Stimulated activated CD8-positive, alpha-beta memory T cell treated with anti-CD3 and anti-CD28 coated beads, Interleukin-7, amount 100 ng/mL, for 48 hours (primary cell): ENCODE results near the gene HOGA1.
"Not testable (repeated sequence)": the region's sequence is repeated elsewhere in the genome, so short reads cannot be mapped to it uniquely, and the experiment has no call there.

Experiments
- DNase-seq, 2 donors: peaks; one replicate each; pipeline ENCODE4 v3.0.0-alpha.2; 2020; ENCODE audit warnings: low read depth in 1 of 2; ENCODE audit errors: extremely low read depth in 1 of 2

HOGA1 gene

DNA sequence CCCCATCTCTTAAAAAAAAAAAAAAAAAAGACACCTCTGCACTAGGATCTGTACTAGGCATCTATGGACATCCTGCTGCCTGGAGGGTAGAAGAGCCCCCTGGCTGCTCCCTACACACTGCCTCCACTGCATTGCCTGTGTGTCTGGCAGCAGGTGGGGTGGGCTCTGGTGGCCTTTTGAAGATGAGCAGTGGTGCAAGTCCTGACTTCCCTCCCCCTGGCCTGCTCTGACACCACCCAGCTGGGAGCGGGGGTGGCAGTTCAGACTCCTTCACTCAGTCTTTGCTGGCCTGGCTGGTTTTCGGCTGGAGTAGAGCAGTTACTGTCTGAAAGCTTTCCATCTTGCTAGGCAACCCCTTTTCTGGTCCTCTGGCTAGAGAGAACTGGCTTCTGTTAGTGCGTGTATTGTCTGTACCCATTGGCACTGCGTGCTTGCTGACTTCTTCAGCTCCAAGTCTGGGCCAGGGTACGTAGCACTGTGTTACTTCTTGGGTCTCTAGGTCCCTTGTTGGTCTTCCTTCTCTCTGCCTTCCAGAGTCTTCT, 23.0 kb downstream of the HOGA1 start:
- DNase-seq: no peak

DNA sequence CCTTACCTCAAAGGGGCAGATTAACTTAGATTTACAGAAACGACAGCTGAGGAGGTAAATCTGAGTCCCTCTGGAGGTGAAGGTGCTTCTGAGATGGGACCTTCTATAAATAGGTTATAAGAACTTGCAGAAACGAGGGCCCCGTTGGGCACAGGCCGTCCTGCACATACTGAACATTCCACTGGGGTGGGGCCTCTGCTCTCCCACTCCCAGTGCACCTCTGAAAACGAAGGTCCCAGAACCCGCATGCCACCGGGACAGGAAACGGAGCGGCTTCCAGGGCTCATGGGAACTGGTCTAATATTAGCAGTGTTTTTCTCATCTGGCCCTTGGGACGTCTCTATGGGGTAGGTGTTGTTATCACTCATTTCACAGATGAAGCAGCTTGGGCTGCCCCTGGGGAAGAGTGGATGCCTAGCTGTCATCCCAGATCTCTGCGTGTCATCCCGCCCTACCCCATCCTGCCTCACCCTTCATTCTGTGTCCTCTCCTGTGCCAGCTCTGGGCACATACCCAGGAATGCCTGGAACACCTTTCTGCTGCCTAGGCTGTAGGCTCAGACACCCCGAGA, 24.9 kb downstream of the HOGA1 start:
- no peak for DNase-seq

DNA sequence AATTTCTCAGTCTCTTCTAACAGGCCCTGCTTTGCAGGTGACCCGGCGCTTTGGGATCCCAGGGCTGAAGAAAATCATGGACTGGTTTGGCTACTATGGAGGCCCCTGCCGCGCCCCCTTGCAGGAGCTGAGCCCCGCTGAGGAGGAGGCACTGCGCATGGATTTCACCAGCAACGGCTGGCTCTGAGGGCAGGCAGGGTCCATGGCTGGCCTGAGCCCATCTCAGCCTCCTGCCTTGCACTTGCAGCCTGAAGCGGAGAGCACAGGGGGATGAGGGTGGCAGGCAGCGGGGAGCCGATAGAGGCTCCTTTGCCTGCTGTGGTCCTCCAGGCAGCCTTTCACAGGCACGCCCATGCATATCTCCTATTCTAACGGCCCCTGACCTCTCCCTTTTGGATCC, 27.3 kb downstream of the HOGA1 start:
- DNase-seq: no peak

DNA sequence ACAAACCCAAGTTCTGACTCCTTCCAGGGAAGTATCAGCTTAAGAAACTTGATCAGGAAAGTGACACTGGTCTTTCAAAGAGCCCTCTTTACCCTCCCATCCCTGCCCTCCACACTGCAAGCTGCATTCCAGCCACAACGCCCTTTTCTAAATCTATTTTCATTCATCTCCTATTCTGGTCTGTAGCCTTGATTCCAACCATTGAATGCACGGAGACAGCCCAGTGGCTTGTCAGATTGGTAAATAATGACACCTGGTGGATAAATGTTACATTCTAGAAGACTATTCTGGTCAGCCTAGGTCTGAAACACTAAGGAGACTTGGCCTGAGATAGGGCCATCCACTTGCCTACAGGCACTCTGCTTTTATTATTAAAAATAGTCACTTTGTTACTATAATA, 28.2 kb downstream of the HOGA1 start:
- no peak for DNase-seq

DNA sequence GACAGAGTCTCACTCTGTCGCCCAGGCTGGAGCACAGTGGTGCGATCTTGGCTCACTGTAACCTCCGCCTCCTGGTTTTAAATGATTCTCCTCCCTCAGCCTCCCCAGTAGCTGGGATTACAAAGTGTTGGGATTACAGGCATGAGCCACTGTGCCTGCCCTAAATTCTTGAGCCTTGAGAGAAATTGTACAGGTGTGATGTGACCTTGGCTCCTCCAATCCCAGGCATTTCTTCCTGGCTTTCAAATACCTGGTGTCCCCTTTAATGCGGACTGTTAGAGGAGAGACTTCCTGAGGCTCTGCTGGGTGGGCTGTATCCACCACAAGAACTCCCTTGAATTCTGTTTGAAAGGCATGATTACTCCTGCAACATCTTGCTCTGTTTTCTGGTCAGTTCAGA, 34.1 kb downstream of the HOGA1 start:
- no peak for DNase-seq

DNA sequence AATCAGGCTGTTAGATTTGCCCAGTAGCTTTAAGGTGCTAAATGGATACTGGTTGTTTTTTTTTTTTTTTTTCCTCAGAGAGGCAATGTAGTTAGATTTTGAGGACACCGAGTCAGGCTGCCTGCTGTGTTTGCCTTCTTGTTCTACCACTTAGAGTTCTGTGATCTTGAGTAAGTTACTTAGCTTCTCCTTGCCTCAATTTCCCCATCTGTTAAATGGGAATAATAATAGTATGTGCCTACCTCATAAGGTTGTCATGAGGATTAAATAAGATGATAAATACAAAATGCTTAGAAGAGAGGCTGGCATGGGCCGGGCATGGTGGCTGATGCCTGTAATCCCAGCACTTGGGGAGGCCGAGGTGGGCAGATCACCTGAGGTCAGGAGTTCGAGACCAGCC, 34.5 kb downstream of the HOGA1 start:
- DNase-seq: no peak

DNA sequence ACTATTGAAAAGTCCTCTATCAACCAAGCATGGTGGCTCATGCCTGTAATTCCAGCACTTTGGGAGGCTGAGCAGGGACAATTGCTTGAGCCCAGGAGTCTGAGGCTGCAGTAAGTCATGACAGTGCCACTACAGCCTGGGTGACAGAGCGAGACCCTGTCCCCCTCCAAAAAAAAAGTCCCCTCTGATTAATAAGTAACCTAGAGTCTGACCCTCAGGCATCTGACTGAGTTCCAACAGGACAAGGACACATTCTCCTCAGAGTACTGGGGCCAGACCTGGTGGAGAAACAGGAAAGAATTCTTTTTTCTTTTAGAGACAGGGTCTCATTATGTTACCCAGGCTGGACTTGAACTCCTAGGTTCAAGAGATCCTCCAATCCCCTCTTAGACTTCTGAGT, 39.1 kb downstream of the HOGA1 start:
- DNase-seq: no peak

DNA sequence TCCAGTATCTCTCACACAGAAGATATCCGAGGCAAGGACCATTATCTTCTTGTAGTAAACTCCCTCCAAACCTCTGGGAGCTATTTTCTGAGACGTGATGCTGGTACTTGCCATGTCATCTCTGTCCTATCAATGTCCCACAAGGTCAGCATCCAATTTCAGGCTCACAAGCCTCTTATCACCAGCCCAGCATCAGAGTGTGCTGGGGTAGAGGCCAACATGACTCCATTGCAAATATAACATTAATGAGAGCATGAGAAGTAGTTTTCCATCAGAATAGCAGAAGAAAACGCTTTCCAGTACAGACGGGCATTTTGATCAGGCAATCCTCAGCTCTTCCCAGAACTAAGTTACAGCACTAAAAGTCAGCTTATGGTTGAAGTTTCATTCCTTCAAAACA, 43.5 kb downstream of the HOGA1 start:
- no peak for DNase-seq

DNA sequence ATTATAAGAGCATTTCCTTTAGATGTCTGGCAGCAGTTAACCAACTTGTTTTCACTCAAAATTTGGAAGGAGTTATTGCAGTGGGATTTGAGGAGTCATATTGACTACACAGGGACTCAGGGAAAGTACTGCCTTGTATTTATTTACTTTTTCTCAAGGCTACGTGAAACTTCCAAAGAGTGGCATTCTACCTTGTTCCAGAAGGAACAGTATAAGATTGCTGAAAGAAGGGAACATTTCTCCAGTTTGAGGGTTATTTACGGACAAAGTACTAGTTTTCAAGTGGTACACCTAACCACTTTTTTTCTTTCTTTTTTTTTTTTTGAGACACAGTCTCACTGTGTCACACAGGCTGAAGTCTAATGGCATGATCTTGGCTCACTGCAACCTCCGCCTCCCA, 44.0 kb downstream of the HOGA1 start:
- no peak for DNase-seq

DNA sequence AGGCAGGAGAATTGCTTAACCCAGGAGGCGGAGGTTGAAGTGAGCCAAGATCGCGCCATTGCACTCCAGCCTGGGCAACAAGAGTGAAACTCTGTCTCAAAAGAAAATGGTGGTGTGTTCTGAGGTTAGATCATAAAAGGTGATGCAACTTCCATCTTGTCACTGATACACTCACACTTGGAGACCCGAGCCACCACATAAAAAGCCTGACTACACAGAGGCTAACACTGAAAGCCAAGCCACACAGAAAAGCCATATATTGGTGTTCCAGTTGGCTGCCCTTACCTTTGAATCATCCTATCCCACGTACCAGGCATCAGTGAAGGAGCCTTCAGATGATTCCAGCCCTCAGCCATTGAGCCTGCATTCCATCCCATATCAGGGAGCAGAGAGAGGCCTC, 45.1 kb downstream of the HOGA1 start:
- DNase-seq: no peak

DNA sequence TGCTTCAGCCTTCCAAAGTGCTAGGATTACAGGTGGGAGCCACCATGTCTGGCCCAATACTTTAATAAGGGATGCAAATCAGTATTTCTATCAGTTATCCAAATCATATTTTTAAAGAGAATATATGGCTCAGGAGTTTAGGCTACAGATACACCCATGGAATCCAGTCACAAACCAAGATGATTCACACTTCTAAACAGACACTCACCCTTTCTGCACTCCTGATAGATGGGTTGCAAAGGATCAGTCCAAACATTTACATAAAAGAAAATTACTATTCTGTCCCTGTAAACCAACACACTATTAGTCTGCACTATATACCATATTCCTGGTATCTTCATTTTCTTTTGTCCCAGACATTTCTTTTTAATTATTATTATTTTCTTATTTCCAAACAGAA, 46.9 kb downstream of the HOGA1 start:
- DNase-seq: no peak

DNA sequence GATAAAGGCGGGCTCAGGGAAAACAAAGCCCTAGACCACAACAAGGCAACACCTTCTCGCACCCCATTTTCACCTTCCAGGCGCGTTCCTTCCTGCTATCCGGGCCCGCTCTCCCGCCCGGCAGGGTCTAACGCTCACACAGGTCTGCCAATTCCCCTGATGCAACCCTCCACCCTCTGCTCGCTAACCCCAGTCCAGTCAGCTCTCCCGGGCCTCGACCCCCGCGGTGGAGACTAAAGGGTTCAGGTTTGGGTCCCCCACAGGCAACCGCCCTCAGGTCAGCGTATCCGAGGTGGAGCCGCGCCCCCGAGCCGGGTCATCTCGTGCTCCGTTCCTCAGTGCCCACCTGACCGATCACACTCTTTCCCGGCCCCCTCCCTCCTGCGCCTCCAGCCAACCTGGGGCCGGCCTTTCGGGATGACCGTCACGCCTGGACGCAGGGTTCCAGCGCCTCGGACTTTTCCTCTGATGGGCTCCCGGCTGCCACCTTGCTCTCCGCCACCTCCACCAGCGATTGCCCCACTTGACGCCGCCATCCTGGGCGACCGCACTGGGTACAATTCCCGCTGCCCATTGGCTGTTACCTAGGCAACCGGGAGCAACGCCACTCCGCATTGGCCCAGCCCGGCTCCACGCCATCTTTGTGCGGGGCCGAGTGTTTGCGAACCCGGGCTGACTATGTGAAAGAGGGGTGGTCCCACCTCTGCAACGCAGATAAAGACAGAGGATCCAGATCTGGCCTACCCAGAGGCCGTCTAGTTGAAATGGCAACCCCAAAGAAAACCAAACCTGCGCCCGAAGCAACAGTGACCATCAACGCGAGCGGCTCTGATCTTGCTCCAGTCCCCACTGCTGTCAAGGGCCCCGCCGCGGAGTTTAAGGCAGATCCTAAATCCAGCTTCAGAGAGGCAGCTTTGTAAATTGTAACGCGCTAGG, 49.0 kb downstream of the HOGA1 start, which contains the start of gene MORN4:
Gene MORN4, minus strand, starts transcription at position 552 of the 936 bp plus-strand sequence. CDS start 13,847 bp downstream, outside the sequence.
- DNase-seq: peak; percentile 73 to 87

DNA sequence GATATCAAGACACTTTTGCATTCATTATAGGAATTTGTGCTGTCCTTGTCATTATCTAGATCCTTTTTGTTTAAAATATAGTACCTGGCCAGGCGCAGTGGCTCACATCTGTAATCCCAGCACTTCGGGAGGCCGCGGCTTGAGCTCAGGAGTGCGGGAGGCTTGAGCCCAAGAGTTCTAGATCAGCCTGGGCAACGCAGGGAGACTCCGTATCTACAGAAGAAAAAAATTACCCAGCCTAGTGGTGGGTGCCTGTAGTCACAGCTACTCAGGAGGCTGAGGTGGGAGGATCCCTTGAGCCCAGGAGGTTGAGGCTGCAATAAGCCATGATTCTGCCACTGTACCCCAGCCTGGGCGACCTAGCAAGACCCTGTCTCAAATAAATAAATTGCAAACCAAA, 49.7 kb downstream of the HOGA1 start:
- DNase-seq: no peak

DNA sequence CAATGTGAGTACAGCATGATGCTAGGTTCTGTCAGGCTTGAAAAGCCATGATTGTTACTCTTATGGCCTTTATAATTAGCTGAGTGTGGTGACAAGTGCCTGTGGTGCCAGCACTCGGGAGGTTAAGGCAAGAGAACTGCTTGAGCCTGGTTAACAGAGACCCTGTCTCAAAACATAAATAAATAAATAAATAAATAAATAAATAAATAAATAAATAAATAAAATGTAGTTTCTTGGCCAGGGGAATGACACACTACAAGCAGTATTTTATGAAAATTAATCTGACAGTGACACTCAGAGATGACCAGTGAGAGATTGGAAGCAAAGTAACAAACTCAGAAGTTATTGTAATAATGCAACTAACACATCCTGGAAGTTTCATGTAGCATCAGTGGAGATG, 51.4 kb downstream of the HOGA1 start:
- DNase-seq: no peak

DNA sequence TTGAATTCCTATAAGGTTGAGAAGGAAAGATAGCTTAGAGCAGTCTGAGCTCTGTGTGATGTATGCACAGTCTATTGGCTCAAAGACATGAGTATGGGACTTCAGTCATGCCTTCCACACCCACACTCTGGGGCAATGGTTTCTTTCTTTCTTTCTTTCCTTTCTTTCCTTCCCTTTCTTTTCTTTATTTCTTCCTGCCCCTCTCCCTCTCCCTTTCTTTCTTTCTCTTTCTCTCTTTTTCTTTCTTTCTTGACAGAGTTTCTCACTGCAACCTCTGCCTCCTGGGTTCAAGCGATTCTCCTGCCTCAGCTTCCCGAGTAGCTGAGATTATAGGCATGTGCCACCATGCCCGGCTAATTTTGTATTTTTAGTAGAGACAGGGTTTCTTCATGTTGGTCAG, 54.9 kb downstream of the HOGA1 start:
- DNase-seq: not testable (repeated sequence)

DNA sequence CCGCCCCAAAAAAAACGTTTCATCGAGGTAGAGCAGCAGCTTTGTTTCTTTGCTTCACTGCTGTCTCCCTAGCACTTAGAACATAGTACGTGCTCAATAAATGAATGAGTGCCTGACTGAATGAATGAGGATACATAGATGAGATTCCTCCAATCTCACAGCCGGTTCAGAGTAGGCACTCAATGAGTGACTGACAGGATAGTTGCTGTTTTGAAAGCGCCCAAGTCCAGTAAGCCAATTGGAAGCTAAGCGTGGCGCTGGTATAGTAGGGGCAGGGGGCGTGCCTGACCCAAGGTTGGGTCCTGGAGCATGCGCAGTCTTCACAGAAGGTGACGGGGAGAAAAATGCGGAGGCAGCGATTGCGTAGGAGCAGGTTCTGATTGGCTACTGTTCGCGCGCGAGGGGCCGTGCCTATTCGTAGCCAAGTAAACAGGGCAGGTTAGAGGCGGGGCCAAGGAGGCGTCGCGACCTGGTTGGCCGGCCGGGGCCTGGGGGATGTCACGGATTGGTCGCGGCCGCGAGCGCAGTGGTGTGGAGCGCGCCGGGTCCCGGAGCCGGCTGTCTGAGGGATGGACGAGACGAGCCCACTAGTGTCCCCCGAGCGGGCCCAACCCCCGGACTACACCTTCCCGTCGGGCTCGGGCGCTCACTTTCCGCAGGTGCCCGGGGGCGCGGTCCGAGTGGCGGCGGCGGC, 56.1 kb downstream of the HOGA1 start, which contains the start of gene PI4K2A:
Gene PI4K2A, plus strand, starts transcription at position 498 of the 694 bp plus-strand sequence. Its CDS starts 72 bp downstream, at position 570.
- peak; percentile 97 to 100 for DNase-seq

DNA sequence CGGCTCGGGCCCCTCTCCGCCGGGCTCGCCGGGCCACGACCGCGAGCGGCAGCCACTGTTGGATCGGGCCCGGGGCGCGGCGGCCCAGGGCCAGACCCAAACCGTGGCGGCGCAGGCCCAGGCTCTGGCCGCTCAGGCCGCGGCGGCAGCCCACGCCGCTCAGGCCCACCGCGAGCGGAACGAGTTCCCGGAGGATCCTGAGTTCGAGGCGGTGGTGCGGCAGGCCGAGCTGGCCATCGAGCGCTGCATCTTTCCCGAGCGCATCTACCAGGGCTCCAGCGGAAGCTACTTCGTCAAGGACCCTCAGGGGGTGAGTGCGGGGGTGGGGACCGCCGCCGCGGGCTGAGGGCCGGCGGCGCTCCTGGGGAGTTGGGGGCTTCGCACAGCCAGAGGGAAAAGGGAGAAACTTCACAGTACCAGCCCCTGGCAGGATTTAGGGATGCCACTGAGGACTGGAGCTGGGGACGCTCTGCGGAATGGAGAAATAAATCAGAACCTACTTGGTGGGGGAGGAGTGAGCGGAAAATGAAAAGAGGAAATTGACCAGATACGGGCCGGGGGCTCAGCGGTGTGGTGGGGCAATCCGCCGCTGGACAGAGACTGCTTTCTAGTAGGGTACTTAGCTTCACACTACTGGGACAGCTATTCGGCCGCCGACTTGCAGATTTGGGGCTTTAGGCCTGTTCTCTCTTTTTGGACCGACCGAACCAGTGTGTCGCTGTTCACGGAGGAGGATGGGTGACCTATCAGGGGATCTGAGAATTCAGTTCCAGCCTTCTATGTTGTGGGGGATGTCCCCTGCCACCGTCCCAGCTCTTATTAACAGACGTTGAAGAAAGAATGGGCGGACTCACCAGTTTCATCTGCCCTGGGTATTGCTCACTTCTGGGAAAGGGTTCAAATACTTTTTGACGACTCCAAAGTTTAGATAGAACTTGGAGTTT, 57.0 kb downstream of the HOGA1 start:
- DNase-seq: peak in 1 of 2 donors; percentile 6

DNA sequence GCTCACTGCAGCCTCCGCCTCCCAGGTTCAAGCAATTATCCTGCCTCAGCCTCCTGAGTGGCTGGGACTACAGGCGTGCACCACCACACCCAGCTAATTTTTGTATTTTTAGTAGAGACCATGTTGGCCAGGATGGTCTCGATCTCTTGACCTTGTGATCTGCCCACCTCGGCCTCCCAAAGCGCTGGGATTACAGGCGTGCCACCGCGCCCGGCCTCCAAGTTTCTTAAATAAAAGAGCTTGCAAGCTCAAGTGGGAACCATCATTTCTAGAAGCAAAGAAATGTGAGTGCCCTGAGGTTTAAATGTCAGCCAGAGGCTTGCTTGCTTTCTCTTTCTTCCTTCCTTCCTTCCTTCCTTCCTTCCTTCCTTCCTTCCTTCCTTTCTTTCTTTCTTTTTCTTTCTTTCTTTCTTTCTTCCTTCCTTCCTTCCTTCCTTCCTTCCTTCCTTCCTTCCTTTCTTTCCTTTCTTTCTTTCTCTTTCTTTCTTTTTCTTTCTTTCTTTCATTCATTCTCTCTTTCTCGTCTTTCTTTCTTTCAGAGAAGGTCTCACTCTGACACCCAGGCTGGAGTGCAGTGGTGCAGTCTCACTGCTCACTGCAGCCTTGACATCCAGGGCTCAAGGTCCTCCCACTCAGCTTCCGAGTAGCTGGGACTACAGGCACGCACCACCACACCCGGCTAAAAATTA, 58.4 kb downstream of the HOGA1 start:
- DNase-seq: not testable (repeated sequence)

DNA sequence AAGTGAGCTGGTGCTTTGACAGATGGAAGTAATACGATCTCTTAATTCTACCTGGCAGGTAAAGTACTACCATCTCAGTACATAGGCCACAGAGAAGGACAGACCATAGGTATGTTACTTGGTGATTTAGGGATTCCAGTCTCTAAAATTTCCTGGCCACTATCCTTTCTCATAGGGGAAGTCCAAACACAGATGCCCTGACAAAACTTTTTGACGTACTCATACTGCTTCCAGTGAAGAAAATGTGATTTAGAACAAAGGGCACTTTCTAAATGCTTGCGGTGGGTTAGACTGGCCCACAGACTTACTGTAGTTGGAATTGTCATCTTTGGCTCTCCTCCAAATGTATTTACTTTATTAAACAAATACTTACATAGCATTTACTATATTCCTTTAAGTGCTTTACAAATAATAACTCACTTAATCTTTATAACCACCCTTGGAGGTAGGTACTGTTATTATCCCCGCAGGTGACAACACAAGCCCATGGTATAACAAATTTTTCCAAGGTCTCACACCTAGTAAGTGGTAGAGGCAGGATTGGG, 59.3 kb downstream of the HOGA1 start:
- no peak for DNase-seq
